GM19351 (cell line): ENCODE measurements around the gene ASB17.
"Not testable (repeated sequence)": the region's sequence is repeated elsewhere in the genome, so short reads cannot be mapped to it uniquely, and the experiment has no call there.

ENCODE experiments used
- ATAC-seq: cut with Tn5 transposase; IDR thresholded peaks from one replicate; pipeline ENCODE4 v1.9.1; 2021; ENCODE audit warnings: mild to moderate bottlenecking, moderate library complexity; ENCODE audit not compliant: unreplicated experiment

The ASB17 gene

GRCh38 chr1:75932304-75932703 is at the start of gene ASB17:
ASB17 (minus strand) TSS chr1:75932404; CDS start chr1:75932291, 113 bp downstream.
- no peak for ATAC-seq

- ATAC-seq: peak; percentile 43
Measured at GRCh38 chr1:75980972-75981897, 49.0 kb upstream of the ASB17 start.

GRCh38 chr1:75970631-75971030 is 38.4 kb upstream of the ASB17 start:
- ATAC-seq: no peak

- no peak for ATAC-seq
Measured at GRCh38 chr1:75969550-75969949, 37.3 kb upstream of the ASB17 start.

- ATAC-seq: peak; percentile 67
Measured at GRCh38 chr1:75967719-75968118, 35.5 kb upstream of the ASB17 start.

GRCh38 chr1:75964760-75965408 is 32.7 kb upstream of the ASB17 start:
- no peak for ATAC-seq

GRCh38 chr1:75964110-75964759 is 32.0 kb upstream of the ASB17 start:
- ATAC-seq: not testable (repeated sequence)

GRCh38 chr1:75954586-75954985 is 22.4 kb upstream of the ASB17 start:
- no peak for ATAC-seq

GRCh38 chr1:75953461-75953860 is 21.3 kb upstream of the ASB17 start:
- ATAC-seq: no peak

- ATAC-seq: no peak
Measured at GRCh38 chr1:75952016-75952415, 19.8 kb upstream of the ASB17 start.

GRCh38 chr1:75950176-75950575 is 18.0 kb upstream of the ASB17 start:
- no peak for ATAC-seq

- ATAC-seq: peak; percentile 53
Measured at GRCh38 chr1:75943037-75943436, 10.8 kb upstream of the ASB17 start.

- peak; percentile 87 for ATAC-seq
Measured at GRCh38 chr1:75937034-75937433, 4.8 kb upstream of the ASB17 start.

- ATAC-seq: no peak
Measured at GRCh38 chr1:75922698-75923097, 9.5 kb downstream of the ASB17 start.

- ATAC-seq: no peak
Measured at GRCh38 chr1:75916834-75917233, 15.4 kb downstream of the ASB17 start.

- peak; percentile 92 for ATAC-seq
Measured at GRCh38 chr1:75908717-75909152, 23.5 kb downstream of the ASB17 start.

GRCh38 chr1:75901371-75901770 is 30.8 kb downstream of the ASB17 start:
- no peak for ATAC-seq

GRCh38 chr1:75884437-75884836 is 47.8 kb downstream of the ASB17 start:
- no peak for ATAC-seq

GRCh38 chr1:75879985-75880384 is 52.2 kb downstream of the ASB17 start:
- no peak for ATAC-seq

GRCh38 chr1:75870951-75871350 is 61.3 kb downstream of the ASB17 start:
- no peak for ATAC-seq
